Measurements from ENCODE around the gene SH3GL1. TPM values are rescaled to one million over a fixed set of nuclear protein-coding genes. Genes with fewer than 3 reads are reported as not detected.

The SH3GL1 gene
- total and polyA plus RNA-seq, 4 experiments from 2014 or later = 19.7 to 45.6 (median 34.1) TPM

- POLR2A ChIA-PET (ENCODE audit: partially characterized antibody) = interaction anchor here (0.5 kb wide), 1 partner anchor 480 kb away, joined by 4 read pairs; no protein-coding TSS in a partner anchor
These were observed 38.9 kb downstream of the SH3GL1 start for GRCh38 chr19:4361152-4362046.

GRCh38 chr19:4360641-4361151 is 39.7 kb downstream of the SH3GL1 start:
- peaks cover 7 to 27% of the 10 kb centered on the region in 2 donors for H3K36me3 Mint-ChIP-seq
- Histone ChIP-seq H3K27ac (ENCODE audit: low read depth, low read length) (no peak overlapping the region), H3K4me1 (ENCODE audit: insufficient read depth, low read length) (no peaks in the 10 kb centered on the region), H3K9me3 (ENCODE audit: control insufficient read depth in 1 of 2, low read length in 2 of 2) (no peaks in the 10 kb centered on the region), H3K4me3 (ENCODE audit: low read length in 2 of 2) (no peak overlapping the region), H3K36me3 (ENCODE audit: insufficient read depth, low read length) (peaks cover 28% of the 10 kb centered on the region), H3K27me3 (ENCODE audit: insufficient read depth, low read length) (no peaks in the 10 kb centered on the region)
- intact Hi-C loops (cut with micrococcal nuclease) = no loop called here
- H3K4me3 Mint-ChIP-seq = no peak overlapping the region
- H3K27ac Mint-ChIP-seq = no peak overlapping the region
- H3K4me1 Mint-ChIP-seq = peaks cover 0 to 1% (median 0%) of the 10 kb centered on the region in 4 donors
- ChIA-PET POLR2A (ENCODE audit: partially characterized antibody) (interaction anchor here (1.7 kb wide), 1 partner anchor 17 kb away, joined by 4 read pairs; the partner anchor contains the start of gene MPND), CTCF (ENCODE audit: partially characterized antibody) (no interaction called here)
- DNase-seq = no peak
- no peaks in the 10 kb centered on the region for H3K27me3 Mint-ChIP-seq
- peaks cover 0 to 2% (median 0%) of the 10 kb centered on the region in 8 donors for H3K9me3 Mint-ChIP-seq

More at GRCh38 chr19:4361152-4362046, 38.9 kb downstream of the SH3GL1 start:
- peaks cover 0 to 1% (median 0%) of the 10 kb centered on the region in 4 donors for H3K4me1 Mint-ChIP-seq
- no peaks in the 10 kb centered on the region for H3K9me3 Mint-ChIP-seq
- H3K27me3 Mint-ChIP-seq = no peaks in the 10 kb centered on the region
- peaks cover 34% of the 10 kb centered on the region for H3K36me3 ChIP-seq (ENCODE audit: insufficient read depth, low read length)
- no peak overlapping the region for H3K4me3 Mint-ChIP-seq
- H3K4me1 ChIP-seq (ENCODE audit: insufficient read depth, low read length) = no peaks in the 10 kb centered on the region
- no peak overlapping the region for H3K27ac ChIP-seq (ENCODE audit: low read depth, low read length)
- no peak overlapping the region for H3K4me3 ChIP-seq (ENCODE audit: low read length in 2 of 2)
- H3K27ac Mint-ChIP-seq = no peak overlapping the region
- H3K27me3 ChIP-seq (ENCODE audit: insufficient read depth, low read length) = no peaks in the 10 kb centered on the region
- H3K9me3 ChIP-seq (ENCODE audit: control insufficient read depth in 1 of 2, low read length in 2 of 2) = no peaks in the 10 kb centered on the region
- intact Hi-C loops (cut with micrococcal nuclease) = no loop called here
- H3K36me3 Mint-ChIP-seq = peaks cover 7 to 27% of the 10 kb centered on the region in 2 donors
- CTCF ChIA-PET (ENCODE audit: partially characterized antibody) = interaction anchor here (1.7 kb wide), 1 partner anchor 9 kb away, joined by 9 read pairs; no protein-coding TSS in a partner anchor
- no peak for DNase-seq

- Mint-ChIP-seq H3K4me3 (no peak overlapping the region), H3K9me3 (peaks cover 0 to 2% (median 0%) of the 10 kb centered on the region in 8 donors), H3K36me3 (peaks cover 7 to 27% of the 10 kb centered on the region in 2 donors), H3K27ac (no peak overlapping the region), H3K27me3 (no peaks in the 10 kb centered on the region), H3K4me1 (peaks cover 0 to 1% (median 0%) of the 10 kb centered on the region in 4 donors)
- Histone ChIP-seq H3K4me3 (ENCODE audit: low read length in 2 of 2) (no peak overlapping the region), H3K27me3 (ENCODE audit: insufficient read depth, low read length) (no peaks in the 10 kb centered on the region), H3K36me3 (ENCODE audit: insufficient read depth, low read length) (peaks cover 24% of the 10 kb centered on the region), H3K9me3 (ENCODE audit: control insufficient read depth in 1 of 2, low read length in 2 of 2) (no peaks in the 10 kb centered on the region), H3K4me1 (ENCODE audit: insufficient read depth, low read length) (no peaks in the 10 kb centered on the region), H3K27ac (ENCODE audit: low read depth, low read length) (no peak overlapping the region)
- POLR2A ChIA-PET (ENCODE audit: partially characterized antibody) = interaction anchor here (1.1 to 1.7 kb wide), 2 partner anchors 9 to 17 kb away, joined by 3 to 4 read pairs; partner anchors contain the start of gene MPND
- DNase-seq = no peak
- intact Hi-C loops (cut with micrococcal nuclease) = no loop called here
- CTCF ChIA-PET (ENCODE audit: partially characterized antibody) = no interaction called here
These were observed 40.2 kb downstream of the SH3GL1 start for GRCh38 chr19:4360081-4360569.

- ChIA-PET POLR2A (ENCODE audit: partially characterized antibody) (interaction anchor here (1.1 to 1.7 kb wide), 2 partner anchors 10 to 16 kb away, joined by 3 to 4 read pairs; partner anchors contain the start of gene MPND), CTCF (ENCODE audit: partially characterized antibody) (no interaction called here)
- H3K9me3 ChIP-seq (ENCODE audit: control insufficient read depth in 1 of 2, low read length in 2 of 2) = no peaks in the 10 kb centered on the region
- intact Hi-C loops (cut with micrococcal nuclease) = no loop called here
- H3K27me3 Mint-ChIP-seq = no peaks in the 10 kb centered on the region
- H3K4me1 ChIP-seq (ENCODE audit: insufficient read depth, low read length) = no peaks in the 10 kb centered on the region
- peak overlapping the region in 1 of 7 donors; percentile 76 for H3K27ac Mint-ChIP-seq
- H3K4me3 ChIP-seq (ENCODE audit: low read length in 2 of 2) = no peak overlapping the region
- no peak overlapping the region for H3K27ac ChIP-seq (ENCODE audit: low read depth, low read length)
- H3K36me3 Mint-ChIP-seq = peaks cover 7 to 24% of the 10 kb centered on the region in 2 donors
- H3K9me3 Mint-ChIP-seq = peaks cover 0 to 2% (median 0%) of the 10 kb centered on the region in 8 donors
- peaks cover 21% of the 10 kb centered on the region for H3K36me3 ChIP-seq (ENCODE audit: insufficient read depth, low read length)
- peaks cover 0 to 1% (median 0%) of the 10 kb centered on the region in 4 donors for H3K4me1 Mint-ChIP-seq
- no peak overlapping the region for H3K4me3 Mint-ChIP-seq
- no peaks in the 10 kb centered on the region for H3K27me3 ChIP-seq (ENCODE audit: insufficient read depth, low read length)
- no peak for DNase-seq
These were observed 40.7 kb downstream of the SH3GL1 start for GRCh38 chr19:4359627-4360000.

- peaks cover 0 to 1% (median 0%) of the 10 kb centered on the region in 4 donors for H3K4me1 Mint-ChIP-seq
- Histone ChIP-seq H3K4me3 (ENCODE audit: low read length in 2 of 2) (no peak overlapping the region), H3K4me1 (ENCODE audit: insufficient read depth, low read length) (no peaks in the 10 kb centered on the region), H3K27me3 (ENCODE audit: insufficient read depth, low read length) (no peaks in the 10 kb centered on the region), H3K36me3 (ENCODE audit: insufficient read depth, low read length) (peaks cover 21% of the 10 kb centered on the region), H3K9me3 (ENCODE audit: control insufficient read depth in 1 of 2, low read length in 2 of 2) (no peaks in the 10 kb centered on the region), H3K27ac (ENCODE audit: low read depth, low read length) (no peak overlapping the region)
- H3K27me3 Mint-ChIP-seq = no peaks in the 10 kb centered on the region
- DNase-seq = no peak
- intact Hi-C loops (cut with micrococcal nuclease) = no loop called here
- no peak overlapping the region for H3K4me3 Mint-ChIP-seq
- H3K27ac Mint-ChIP-seq = peak overlapping the region in 3 of 7 donors; percentile 7 to 76 (median 48)
- H3K9me3 Mint-ChIP-seq = peaks cover 0 to 2% (median 0%) of the 10 kb centered on the region in 8 donors
- peaks cover 7 to 24% of the 10 kb centered on the region in 2 donors for H3K36me3 Mint-ChIP-seq
- ChIA-PET CTCF (ENCODE audit: partially characterized antibody) (interaction anchor here (0.8 to 2.2 kb wide), 2 partner anchors 11 to 92 kb away, joined by 3 to 8 read pairs; no protein-coding TSS in a partner anchor), POLR2A (ENCODE audit: partially characterized antibody) (interaction anchor here (1.1 to 1.7 kb wide), 2 partner anchors 11 to 16 kb away, joined by 3 to 4 read pairs; partner anchors contain the start of gene MPND)
These were observed 41.4 kb downstream of the SH3GL1 start for GRCh38 chr19:4358709-4359626.

- ChIA-PET POLR2A (ENCODE audit: partially characterized antibody) (no interaction called here), CTCF (ENCODE audit: partially characterized antibody) (interaction anchor here (2.2 kb wide), 1 partner anchor 91 kb away, joined by 8 read pairs; no protein-coding TSS in a partner anchor)
- Mint-ChIP-seq H3K27ac (peak overlapping the region in 1 of 7 donors; percentile 65), H3K36me3 (peaks cover 7 to 19% of the 10 kb centered on the region in 2 donors), H3K4me3 (no peak overlapping the region), H3K4me1 (peaks cover 0 to 1% (median 0%) of the 10 kb centered on the region in 4 donors), H3K27me3 (no peaks in the 10 kb centered on the region), H3K9me3 (peaks cover 0 to 2% (median 0%) of the 10 kb centered on the region in 8 donors)
- Histone ChIP-seq H3K27me3 (ENCODE audit: insufficient read depth, low read length) (no peaks in the 10 kb centered on the region), H3K27ac (ENCODE audit: low read depth, low read length) (no peak overlapping the region), H3K36me3 (ENCODE audit: insufficient read depth, low read length) (peaks cover 19% of the 10 kb centered on the region), H3K4me3 (ENCODE audit: low read length in 2 of 2) (no peak overlapping the region), H3K9me3 (ENCODE audit: control insufficient read depth in 1 of 2, low read length in 2 of 2) (no peaks in the 10 kb centered on the region), H3K4me1 (ENCODE audit: insufficient read depth, low read length) (no peaks in the 10 kb centered on the region)
- intact Hi-C loops (cut with micrococcal nuclease) = no loop called here
- DNase-seq = no peak
These were observed 42.4 kb downstream of the SH3GL1 start for GRCh38 chr19:4357921-4358326.
